Progenitor cell of endocrine pancreas (in vitro differentiated cells): ENCODE data around the gene PLSCR2. TPM values are rescaled to one million over a fixed set of nuclear protein-coding genes. Genes with fewer than 3 reads are reported as not detected.
"Not testable (repeated sequence)": the region's sequence is repeated elsewhere in the genome, so short reads cannot be mapped to it uniquely, and the experiment has no call there.

ENCODE experiments used
- DNase-seq: peaks from one replicate; pipeline ENCODE4 v3.0.0; 2021; ENCODE audit warnings: low spot score; ENCODE audit not compliant: unreplicated experiment
- H3K27ac Mint-ChIP-seq: 2 replicates; pipeline ENCODE4 v1.8.0; 2021; ENCODE audit warnings: mild to moderate bottlenecking, moderate library complexity, mixed read lengths
- H3K27me3 Mint-ChIP-seq: 2 replicates; pipeline ENCODE4 v1.8.0; 2021; ENCODE audit warnings: mixed read lengths
- H3K36me3 Mint-ChIP-seq: 2 replicates; pipeline ENCODE4 v1.8.0; 2022; ENCODE audit warnings: mixed read lengths; ENCODE audit not compliant: insufficient read depth
- H3K4me1 Mint-ChIP-seq: 2 replicates; pipeline ENCODE4 v1.8.0; 2021; ENCODE audit warnings: low read depth, mixed read lengths
- H3K4me3 Mint-ChIP-seq: 2 replicates; pipeline ENCODE4 v1.8.0; 2021; ENCODE audit warnings: low read depth, mild to moderate bottlenecking, moderate library complexity, mixed read lengths
- H3K9me3 Mint-ChIP-seq: 2 replicates; pipeline ENCODE4 v1.8.0; 2021; ENCODE audit warnings: low read depth, mixed read lengths
- total RNA-seq: library from RNA; stranded (reverse); gene quantifications from 2 replicates; pipeline ENCODE4 v1.2.1, GENCODE V29; 2021
- TF ChIP-seq, protein P1 (sequence below): fragments of 200-600 bp; sonication (generic); IDR thresholded peaks from one replicate; pipeline ENCODE4 v1.5.0; 2021; ENCODE audit warnings: antibody characterized with exemption, mild to moderate bottlenecking; ENCODE audit not compliant: unreplicated experiment

The PLSCR2 gene
- total RNA-seq, 1 donor from 2014 or later, result not detected

DNA sequence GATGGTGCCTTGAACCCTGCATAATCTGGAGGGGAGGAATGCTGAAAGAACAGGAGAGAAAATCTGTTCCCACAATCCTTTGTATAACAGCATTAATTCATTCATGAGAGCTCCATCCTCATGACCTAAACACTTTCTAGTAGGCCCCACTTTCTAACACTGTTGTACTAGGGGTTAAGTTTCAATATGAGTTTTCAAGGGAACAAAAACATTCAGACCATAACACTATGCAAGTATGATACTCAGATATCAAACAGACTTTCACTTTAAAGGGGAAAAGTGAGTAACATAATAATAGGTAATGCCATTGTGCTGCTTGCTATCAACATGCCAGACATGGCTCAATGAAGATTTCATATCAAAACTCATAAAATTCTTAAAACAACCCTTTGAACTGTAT, 32.4 kb upstream of the PLSCR2 start:
- Mint-ChIP-seq H3K36me3 (peaks cover 2% of the 10 kb centered on the region), H3K27ac (no peak overlapping the region), H3K4me3 (no peak overlapping the region), H3K4me1 (peaks cover 22% of the 10 kb centered on the region), H3K9me3 (peaks cover 6% of the 10 kb centered on the region), H3K27me3 (no peaks in the 10 kb centered on the region)
- TF ChIP-seq, protein P1, sequence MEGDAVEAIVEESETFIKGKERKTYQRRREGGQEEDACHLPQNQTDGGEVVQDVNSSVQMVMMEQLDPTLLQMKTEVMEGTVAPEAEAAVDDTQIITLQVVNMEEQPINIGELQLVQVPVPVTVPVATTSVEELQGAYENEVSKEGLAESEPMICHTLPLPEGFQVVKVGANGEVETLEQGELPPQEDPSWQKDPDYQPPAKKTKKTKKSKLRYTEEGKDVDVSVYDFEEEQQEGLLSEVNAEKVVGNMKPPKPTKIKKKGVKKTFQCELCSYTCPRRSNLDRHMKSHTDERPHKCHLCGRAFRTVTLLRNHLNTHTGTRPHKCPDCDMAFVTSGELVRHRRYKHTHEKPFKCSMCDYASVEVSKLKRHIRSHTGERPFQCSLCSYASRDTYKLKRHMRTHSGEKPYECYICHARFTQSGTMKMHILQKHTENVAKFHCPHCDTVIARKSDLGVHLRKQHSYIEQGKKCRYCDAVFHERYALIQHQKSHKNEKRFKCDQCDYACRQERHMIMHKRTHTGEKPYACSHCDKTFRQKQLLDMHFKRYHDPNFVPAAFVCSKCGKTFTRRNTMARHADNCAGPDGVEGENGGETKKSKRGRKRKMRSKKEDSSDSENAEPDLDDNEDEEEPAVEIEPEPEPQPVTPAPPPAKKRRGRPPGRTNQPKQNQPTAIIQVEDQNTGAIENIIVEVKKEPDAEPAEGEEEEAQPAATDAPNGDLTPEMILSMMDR, result no peak
- no peak for DNase-seq

DNA sequence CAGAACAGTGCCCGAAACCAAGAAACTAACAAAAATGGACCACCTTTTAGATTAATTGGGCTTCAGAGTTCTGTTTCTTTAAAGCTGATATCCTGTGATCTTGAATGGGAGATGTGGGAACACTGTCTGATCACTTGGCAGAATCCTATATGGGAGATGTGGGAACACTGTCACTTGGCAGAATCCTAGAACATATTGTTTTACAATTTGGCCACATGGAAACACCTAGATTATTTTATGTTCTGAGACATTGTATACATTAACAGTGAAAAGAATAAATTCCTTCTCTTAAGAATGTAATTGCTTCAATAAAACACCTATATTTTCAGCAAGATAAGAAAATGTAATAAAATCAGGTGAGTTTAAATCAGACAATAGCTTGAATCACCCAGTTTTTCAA, 30.3 kb upstream of the PLSCR2 start:
- no peak overlapping the region for H3K4me3 Mint-ChIP-seq
- H3K36me3 Mint-ChIP-seq, result peaks cover 2% of the 10 kb centered on the region
- peaks cover 6% of the 10 kb centered on the region for H3K9me3 Mint-ChIP-seq
- TF ChIP-seq, protein P1, result no peak
- no peaks in the 10 kb centered on the region for H3K27me3 Mint-ChIP-seq
- H3K27ac Mint-ChIP-seq, result no peak overlapping the region
- DNase-seq, result no peak
- peaks cover 14% of the 10 kb centered on the region for H3K4me1 Mint-ChIP-seq

DNA sequence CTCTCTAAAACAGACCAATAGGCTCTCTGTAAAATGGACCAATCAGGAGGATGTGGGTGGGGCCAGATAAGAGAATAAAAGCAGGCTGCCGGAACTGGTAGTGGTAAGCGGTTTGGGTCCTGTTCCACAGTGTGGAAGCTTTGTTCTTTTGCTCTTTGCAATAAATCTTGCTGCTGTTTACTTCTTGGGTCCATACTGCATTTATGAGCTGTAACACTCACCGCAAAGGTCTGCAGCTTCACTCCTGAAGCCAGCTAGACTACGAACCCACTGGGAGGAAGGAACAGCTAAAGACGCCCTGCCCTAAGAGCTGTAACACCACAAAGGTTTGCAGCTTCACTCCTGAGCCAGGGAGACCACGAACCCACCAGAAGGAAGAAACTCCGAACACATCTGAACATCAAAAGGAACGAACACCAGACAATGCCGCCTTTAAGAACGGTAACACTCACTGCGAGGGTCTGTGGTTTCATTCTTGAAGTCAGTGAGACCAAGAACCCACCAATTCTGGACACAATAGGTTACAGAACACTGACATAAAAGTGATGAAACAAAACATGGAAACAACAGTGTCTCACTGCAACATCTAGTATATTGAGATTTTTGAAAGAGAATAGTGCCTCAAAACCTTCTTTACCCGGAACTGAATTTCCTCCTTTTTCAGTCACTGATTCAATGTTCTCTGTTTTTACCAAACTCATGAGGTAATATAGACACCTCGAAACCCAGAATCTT, 28.8 kb upstream of the PLSCR2 start:
- peaks cover 6% of the 10 kb centered on the region for H3K4me1 Mint-ChIP-seq
- H3K9me3 Mint-ChIP-seq, result peaks cover 8% of the 10 kb centered on the region
- TF ChIP-seq, protein P1, result no peak
- H3K36me3 Mint-ChIP-seq, result no peaks in the 10 kb centered on the region
- no peaks in the 10 kb centered on the region for H3K27me3 Mint-ChIP-seq
- DNase-seq, result no peak
- H3K4me3 Mint-ChIP-seq, result no peak overlapping the region
- H3K27ac Mint-ChIP-seq, result no peak overlapping the region

DNA sequence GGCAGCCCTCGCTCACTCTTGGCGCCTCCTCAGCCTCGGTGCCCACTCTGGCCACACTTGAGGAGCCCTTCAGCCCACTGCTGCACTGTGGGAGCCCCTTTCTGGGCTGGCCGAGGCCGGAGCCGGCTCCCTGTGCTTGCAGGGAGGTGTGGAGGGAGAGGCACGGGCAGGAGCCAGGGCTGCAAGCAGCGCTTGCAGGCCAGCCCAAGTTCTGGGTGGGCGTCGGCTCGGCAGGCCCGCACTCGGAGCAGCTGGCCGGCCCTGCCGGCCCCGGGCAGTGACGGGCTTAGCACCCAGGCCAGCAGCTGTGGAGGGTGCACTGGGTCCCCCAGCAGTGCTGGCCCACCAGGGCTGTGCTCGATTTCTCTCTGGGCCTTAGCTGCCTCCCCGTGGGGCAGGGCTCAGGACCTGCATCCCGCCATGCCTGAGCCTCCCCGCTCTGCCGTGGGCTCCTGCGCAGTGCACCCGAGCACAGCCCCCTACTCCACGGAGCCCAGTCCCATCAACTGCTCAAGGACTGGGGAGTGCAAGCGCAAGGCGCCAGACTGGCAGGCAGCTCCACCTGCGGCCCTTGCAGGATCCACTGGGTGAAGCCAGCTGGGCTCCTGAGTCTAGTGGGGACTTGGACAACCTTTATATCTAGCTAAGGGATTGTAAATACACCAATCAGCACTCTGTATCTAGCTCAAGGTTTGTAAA, 27.9 kb upstream of the PLSCR2 start:
- not testable (repeated sequence) for H3K9me3 Mint-ChIP-seq, H3K36me3 Mint-ChIP-seq, H3K27me3 Mint-ChIP-seq, H3K4me3 Mint-ChIP-seq, DNase-seq, H3K4me1 Mint-ChIP-seq, H3K27ac Mint-ChIP-seq

DNA sequence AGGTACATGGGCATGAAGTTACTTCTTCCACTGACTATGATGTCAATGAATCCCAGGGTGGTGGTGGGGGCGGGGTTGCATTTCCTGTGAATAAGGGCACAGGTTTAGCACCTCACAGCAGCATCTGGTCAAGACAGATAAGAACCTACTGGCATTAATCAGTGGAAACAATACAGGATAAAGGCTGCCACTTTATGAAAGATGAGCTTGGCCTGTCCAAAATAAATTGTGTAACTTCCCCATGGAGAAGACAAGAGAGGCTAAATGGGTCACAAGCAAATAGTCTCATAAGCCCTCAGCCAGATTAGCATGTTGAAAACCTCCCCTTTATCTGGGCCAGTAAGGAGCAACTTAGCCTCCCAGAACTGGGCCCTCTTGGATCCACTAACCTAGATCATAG, 27.4 kb upstream of the PLSCR2 start:
- TF ChIP-seq, protein P1, result no peak
- H3K9me3 Mint-ChIP-seq, result peaks cover 12% of the 10 kb centered on the region
- DNase-seq, result no peak
- H3K4me3 Mint-ChIP-seq, result no peak overlapping the region
- no peaks in the 10 kb centered on the region for H3K36me3 Mint-ChIP-seq
- H3K4me1 Mint-ChIP-seq, result no peaks in the 10 kb centered on the region
- H3K27me3 Mint-ChIP-seq, result no peaks in the 10 kb centered on the region
- H3K27ac Mint-ChIP-seq, result no peak overlapping the region
